GM21529 (cell line): ENCODE data around the gene SLC13A2.

Source experiments
- ATAC-seq: cut with Tn5 transposase; IDR thresholded peaks from one replicate; pipeline ENCODE4 v1.9.1; 2021; ENCODE audit not compliant: unreplicated experiment

Gene SLC13A2

DNA sequence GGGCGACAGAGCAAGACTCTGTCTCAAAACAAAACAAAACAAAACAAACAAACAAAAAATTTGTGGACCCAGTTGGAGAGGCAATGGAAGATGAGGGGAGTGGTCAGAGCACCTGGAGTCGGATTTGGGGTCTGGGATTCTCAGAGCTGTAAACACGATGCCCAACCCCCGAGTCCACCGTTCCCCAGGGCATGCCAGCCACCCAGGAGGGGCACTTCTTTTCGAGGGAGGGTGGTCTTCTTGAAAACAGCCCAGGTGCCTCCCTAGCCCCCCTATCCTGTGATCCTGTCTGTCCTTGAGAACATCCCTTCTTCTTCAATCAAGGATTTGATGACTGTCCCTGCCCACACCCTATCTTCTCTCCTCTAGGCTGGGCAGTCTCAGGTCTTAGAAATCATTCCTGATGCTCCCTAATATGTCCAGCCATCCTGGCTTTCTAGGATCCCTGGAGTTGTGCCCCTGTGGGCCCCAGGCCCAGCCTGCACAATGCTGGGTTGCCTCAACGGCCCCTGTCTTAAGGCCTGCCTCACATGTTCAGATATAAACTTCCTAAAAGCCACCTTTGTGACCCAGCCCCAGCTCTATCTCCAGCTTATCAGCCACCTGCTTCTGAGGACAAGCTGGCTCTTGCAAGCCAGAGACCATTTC, 3.1 kb upstream of the SLC13A2 start:
- no peak for ATAC-seq

DNA sequence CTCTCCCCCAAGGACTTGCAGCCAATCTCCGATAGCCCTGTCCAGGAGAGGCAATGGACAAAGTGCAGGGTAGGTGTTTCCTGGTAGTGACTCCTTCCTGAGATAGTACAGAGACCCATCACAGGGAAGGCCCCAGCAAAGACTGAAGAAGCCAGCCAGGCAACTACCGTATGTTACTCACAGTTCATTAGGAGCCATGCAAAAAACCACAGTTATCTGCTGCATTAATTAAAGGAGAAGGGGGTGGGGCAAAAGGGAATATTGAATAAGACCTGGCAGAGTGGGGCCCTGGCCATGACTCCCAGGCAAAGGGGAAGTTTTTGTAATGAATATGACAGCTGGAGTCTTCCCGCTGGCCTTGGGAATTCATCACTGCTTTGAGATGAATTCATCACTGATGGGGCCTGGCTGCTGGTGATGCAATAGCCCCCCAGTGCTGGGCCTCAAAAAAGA, 2.5 kb upstream of the SLC13A2 start:
- ATAC-seq: no peak

DNA sequence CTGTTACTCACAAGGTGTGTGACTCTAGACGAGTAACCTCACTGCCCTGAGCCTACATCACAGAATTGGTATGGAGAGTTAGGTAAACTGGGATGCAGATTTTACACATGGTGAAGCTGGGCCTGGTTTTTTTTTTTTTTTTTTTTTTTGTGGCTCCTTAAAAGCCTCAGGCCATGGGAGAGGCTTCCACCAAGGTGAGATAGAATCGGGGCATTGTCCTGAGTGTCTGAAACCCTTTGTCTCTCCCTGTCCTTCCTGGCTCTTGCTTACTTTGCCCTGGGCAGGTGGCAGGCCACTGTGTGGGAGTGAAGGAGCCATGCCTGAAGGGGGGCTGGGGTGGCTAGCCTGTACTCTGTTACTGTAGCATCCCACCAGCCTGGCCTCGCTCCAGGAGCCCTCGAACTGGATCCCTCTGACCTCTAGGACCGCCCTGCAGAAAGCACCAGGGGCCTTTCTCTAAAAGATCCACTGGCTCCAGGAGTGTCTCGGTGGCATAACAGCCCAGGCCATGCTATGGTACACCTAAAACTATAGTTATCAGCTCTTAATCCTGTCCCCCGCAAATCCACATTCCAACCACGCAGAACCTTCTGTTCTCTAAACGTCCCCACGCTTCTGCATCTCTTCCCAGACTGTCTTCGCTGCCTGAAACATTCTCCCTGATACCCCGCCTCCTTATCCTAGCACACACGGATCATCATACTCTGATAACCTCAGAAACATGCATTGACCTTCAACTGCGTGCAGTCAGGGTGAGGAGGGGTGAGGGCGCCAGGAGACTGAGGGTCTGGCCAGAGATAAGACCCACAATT, 1.7 kb upstream of the SLC13A2 start:
- no peak for ATAC-seq

DNA sequence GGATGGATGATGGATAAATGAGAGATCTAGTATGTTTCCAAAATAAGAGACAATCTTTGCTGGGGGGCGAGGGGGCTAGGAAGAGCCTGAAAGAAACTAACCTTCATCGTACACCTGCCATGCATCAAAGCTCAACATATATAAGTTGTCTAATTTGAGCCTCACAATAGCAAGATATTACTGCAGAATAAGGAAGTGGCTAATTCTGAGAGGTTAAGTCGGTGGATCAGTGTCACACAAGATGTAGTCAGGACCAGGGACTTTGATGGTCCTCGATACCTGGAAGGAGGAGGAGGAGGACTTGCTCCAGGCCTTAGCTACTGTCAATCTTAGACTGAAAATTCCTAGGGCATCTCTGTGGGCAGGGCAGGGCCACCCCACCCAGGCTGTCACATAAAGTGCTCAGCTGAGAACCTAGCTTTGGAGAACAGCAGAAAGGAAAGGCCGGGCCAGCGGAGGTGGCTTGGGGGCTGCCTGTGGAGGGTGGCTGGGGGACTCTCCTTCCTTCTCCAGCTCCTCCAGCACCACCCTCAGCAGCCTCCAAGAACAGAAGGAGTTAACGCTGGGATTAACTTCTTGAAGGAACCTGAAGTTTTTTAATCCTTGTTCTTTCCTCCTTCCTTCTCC, 460 bp upstream of the SLC13A2 start:
- ATAC-seq: no peak

DNA sequence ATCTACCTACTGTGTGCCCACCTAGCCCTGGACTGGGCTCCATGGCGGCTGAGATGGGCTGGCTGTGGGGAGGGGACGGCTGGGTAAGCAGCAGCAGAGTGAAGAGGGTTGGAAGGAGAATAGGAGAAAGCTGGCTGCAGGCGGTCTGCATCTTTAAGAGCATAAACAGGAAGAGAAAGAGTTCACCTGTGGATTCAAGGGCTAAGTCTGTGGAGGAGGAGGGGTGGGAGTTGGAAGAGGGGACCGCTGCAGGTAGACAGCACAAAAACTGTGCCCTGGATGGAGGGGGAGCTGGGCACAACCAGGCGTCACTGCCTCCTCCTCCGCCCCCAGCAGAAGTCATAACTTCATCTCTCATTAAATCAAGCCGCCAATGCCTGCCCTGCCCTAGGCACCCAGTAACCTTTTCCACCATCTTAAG, 677 bp downstream of the SLC13A2 start:
- ATAC-seq: no peak

DNA sequence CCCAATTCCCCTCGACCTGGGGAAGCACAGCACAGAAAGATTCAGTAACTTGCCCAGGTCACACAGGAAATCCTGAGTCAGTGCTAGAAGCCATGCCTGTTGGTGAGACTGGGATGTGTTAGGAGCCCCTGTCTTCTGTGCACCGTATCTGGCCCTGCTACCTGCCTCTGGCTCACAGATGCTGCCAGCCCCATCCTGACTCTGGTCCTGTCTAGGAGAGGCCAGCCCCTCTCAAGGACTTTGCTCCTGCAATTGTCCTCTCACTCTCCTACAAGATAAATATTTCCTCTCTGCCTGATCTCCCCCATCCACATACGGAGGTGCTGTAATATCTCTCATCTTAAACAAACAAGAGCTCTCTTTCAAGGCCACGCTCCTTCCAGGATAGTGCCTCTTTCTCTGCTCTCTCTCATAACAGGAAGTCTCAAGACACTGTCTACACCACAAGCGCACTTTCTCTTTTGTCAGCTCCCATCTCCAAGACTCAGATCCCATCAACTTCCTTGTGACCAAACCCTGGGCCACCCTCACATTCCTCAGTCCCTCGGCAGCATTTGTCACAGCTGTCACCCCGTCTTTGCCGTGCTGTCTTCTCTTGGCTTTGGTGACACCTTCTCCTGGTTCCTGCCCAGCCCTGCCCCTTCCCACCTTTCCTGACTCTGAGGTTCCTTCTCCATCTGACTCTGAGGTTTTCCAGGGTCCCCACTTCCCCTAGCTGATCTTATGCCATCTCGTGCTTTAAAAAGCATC, 1.9 kb downstream of the SLC13A2 start:
- ATAC-seq: no peak

DNA sequence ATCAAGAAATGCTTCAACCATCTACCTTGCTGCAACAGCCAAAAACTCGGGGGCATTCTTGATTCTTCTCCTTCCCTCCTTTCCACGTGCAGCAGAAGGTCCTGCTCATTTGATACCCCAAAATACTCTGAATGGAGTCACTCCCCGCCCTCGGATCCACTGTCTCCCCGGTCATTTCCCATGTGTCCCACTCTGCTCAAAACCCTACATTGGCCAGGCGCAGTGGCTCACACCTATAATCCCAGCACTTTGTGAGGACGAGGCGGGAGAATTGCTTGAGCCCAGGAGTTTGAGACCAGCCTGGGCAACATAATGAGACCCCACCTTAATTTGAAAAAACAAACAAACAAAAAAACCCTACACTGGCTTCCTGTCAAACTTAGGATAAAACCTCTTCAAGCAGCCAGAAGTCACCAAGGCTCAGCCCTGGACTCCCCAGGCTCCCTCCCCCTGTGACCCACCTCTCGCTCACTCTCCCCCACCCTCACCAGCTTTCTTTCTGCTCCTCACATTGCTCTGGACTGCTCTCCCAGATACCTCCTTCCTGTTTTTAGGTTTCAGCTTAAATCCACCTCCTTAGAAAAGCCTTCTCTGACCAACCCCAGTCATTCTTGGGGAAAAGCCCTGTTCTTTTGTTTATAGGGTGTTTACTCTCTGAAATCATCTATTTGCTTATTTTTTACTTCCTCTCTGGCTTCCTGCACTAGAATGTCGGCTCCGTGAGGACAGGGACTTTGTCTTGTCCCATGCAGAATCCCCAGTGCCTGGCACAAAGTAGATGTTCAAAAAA, 2.8 kb downstream of the SLC13A2 start:
- no peak for ATAC-seq

DNA sequence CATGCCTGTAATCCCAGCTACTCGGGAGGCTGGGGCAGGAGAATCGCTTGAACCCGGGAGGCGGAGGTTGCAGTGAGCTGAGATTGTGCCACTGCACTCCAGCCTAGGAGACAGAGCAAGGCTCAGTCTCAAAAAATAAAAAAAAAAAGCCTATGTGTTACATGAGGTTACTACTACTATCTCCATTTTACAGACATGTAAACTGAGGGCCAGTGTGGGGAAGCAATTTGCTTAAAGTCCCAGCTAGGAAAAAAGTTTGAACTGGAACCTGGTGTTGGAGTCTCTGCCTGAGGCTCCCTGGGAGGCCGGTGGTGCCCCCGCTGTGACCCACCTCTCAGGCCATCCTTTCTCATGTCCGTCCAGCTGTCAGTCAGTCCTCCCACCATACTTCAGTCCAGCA, 4.5 kb downstream of the SLC13A2 start:
- ATAC-seq: no peak

DNA sequence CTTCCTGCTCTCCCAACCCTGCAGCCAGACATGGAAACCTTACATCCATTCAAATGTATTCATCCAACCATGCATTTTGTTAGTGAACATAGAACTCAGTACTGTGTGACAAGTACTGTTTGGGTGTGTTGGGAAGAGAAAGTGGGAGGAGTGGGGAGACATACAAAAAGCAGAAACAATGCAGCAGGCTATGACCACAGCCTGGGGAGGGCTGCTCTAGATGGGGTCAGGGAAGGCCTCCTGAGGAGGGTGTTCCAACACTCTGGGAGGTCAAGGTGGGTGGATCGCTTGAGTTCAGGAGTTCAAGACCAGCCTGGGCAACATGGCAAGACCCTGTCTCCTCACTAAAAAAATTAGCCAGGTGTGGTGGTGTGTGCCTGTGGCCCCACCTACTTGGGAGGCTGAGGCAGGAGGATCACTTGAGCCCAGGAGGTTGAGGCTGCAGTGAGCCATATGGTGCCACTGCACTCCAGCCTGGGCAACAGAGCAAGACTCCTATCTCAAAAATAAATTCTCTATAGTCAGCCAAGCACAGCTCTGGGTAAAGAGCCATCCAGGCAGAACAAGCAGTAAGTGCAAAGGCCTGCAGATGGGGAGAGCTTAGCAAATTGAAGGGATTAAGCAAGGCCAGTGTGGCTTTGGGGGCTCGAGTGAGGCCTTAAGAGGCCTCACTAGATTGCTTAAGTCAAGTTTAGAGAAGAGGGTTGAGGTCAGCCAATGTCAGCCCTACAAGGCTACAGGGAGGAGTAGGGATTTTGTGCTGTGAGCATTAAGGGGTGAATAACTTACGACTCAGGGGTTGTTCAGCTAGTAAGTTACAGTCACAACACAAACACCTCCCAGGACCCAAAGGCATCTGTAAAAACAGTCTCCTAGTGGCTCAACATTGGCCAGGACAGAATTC, 5.5 kb downstream of the SLC13A2 start:
- ATAC-seq: no peak

DNA sequence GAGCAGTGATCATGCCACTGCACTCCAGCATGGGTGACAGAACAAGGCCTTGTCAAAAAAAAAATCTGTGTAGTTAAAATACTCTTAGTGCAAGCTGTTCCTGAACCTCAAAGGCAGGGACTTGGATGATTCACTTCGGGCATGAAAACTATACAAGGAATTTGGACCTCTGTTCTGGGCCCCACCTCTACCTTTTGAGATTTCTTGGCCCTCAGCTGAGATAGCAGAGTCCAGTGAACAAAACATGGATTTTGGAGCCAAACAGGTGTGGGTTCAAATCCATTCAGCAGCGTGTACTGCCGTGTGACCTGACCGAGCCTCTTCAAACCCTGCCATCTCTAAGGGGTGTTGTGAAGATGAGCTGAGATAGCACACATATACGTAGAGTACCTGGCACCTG, 6.8 kb downstream of the SLC13A2 start:
- ATAC-seq: no peak

DNA sequence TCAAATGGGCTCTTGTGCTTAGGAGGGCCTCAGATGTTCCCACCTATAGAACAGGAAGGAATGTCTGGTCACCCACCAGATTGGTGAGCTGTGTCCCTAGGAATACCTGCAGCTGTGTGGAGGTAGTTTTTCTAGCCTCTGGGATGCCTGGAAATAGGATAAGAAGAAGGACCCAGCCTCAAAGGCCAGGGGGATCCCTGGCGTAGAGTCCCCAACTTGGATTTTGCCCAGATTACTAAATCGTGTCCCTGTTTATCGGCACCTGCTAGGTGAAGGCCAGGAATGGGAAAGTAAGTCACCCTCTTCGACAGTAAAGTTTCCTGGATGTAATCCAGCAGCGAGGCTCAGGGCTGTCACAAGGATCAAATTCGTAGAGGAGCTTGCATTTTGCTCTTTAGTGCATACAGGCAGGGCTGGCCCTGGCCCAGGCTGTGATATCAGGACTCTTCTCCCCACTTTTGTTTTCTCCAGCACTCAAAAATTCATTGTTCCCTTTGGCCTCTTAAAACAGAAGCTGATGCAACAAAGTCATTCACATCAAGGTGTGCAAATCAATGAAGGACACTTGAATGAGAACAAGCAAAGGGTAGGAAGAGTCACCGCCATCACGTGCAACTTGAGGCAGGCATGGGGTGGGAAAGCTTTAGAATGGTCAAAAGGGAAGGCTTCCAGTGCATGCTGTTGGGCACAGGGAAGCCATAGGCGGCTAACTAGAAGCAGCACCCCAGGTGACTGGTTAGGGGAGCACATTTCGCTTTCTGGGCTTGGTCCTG, 7.5 kb downstream of the SLC13A2 start:
- no peak for ATAC-seq

DNA sequence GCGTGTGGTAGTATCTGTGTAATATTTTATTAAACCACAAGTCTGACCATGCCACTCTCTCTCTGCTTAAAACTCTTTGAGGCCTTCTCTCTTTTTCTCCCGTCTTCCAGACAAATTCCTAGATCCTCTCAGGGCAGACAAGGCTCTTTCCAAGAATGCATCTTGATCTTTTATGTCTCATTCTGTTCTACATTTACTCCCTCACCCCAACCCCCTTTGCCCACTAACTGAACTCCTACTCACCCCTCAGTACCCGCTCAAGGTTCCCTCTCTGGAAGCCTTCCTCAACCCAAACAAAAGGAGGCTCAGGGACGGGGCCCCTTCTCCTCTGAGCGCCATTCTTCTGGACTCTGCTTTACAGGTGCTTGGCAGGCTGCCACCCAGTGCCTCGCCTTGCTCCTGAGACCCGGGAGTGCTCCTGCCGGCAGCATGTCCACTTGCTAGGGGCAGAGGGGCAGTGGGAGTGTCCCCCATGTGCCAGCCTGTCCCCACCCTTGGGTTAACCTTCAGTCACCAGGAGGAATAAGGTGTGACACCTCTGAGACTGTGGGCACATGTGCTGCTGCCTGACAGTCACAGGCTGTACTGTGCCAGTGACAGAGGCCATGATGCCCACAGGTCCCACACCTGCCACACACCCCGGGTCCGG, 9.2 kb downstream of the SLC13A2 start:
- ATAC-seq: no peak

DNA sequence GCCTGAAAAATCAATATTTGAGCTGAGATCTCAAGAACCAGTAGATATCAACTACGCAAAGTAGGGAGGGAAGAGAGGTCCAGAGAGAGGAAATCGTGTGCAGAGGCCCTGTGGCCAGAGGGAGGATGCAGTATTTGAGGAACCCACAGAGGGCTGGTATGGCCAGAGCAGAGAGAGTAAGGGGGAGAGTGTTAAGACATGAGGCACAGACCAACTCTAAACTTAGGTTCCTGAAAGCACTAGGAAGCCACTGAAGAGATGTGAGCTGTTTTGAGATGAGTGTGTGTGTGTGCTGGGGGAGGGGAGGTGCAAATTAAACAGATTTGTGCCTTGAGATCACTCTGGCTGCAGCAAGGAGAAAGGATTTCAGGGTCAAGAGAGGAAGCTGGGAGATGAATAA, 10.9 kb downstream of the SLC13A2 start:
- ATAC-seq: peak; percentile 94

DNA sequence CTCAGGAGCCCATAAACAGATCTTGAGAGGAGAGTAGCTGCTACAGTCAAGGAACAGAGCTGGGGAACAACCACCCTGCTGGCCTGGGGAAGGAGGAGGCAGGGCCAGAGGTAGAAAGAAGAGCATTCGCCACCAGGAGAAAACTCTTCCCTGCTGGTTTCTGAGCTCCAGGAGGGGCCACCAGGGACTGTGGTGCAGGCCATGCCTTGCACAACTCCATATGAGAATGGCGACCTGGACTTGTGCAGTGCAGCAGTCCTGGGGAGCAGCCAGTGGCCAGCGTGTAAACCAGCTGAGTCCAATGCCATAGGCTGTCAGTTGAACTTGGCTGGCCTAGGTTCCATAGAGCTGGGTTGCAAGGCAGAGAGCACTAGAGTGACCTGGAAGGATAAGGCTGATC, 11.6 kb downstream of the SLC13A2 start:
- no peak for ATAC-seq

DNA sequence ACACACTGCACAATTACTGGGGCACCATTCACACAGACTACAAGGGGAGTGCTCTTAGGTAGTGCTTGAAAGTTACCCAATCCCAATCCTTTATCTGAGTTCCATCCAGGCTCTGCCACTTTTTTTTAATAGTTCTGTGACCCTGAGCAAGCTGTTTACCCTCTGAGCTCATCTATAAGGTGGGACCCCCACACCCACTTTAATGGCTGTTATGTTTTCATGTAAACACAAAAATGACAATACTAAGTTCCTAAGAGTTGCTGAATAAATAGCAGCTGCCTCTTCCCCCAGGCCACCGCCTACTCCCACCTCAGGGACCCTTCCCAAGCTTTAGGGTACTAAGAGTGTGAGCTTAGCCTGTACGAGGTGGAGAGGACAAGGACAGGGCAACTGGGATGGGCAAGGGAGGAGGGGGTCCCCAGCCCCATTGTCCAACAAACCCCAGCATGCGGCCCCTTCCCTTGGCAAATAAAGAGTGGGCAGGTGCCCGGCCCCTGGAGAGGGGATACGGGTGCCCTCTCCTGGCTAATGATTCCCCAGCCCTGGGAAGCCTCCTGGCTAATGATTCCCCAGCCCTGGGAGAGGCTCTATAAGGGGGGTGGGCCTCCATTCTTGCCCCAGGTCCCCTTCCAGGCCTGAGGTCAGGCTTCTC, 14.6 kb downstream of the SLC13A2 start:
- ATAC-seq: no peak

DNA sequence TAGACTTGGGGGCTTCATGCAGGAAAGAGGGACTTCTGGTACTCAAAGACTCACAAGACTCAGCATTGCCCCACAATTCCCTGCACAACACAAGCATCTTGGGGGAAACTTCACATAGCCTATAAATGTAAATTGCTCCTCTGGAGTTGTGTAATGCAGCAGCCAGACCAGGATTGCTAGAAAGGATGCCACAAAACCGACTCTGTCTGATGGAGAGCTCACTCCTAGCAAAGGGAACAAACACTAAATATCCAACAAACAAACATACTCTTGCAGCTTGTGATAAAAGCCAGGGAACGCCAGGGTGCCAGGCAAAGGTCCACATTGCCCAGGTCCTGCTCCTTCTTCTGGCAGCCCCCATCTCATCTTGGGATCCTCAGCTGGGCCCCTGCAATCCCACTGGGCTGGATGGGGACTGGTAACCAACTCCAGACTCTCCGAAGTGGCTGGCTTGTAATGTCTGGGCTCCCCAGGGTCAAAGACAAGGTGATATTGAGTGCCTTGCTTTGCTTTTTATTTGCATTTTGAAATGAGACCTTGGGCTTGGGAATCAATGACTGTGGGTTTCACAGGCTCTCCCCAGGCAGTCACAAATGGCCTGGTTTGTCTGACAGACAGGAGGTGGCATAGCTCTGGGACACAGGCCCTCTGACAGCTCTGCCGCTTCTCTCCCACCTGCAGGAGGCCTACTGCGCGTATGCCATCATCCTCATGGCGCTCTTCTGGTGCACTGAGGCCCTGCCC, 15.3 kb downstream of the SLC13A2 start:
- ATAC-seq: no peak

DNA sequence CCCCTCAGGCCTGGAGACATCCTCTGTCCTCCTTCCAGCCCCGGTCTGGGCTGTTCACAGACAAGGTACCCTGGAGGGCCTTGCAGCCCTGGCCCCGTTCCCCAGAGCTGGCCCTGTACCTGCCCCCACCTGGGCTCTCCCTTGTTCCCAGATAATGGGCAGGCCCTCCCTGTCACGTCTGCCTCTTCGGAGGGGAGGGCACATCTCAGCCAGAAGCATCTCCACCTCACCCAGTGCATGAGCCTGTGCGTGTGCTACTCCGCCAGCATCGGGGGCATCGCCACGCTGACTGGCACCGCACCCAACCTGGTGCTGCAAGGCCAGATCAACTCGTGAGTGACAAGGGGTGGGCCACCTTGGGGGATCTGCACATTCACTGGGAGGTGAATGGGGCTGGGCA, 17.8 kb downstream of the SLC13A2 start:
- no peak for ATAC-seq
